ENCODE measurements around the gene DNAH8.

- TF ChIP-seq CTCF (IDR thresholded peaks at IDR 0.05), result no peak
- no peak for TF ChIP-seq POLR2A (IDR thresholded peaks at IDR 0.05)
Observed at GRCh38 chr6:39044181-39044580, 329.1 kb downstream of the DNAH8 start.

All from testis (tissue), 2 donors.